Left lung (tissue), 14 donors: Measurements from ENCODE around the gene MAPK4. TPM values are rescaled to one million over a fixed set of nuclear protein-coding genes. Genes with fewer than 3 reads are reported as not detected.
"Not testable (repeated sequence)": the region's sequence is repeated elsewhere in the genome, so short reads cannot be mapped to it uniquely, and the experiment has no call there.

Experiments
- ATAC-seq: fragments of 200-7000 bp; cut with Tn5 transposase; one replicate; pipeline ENCODE4 v1.9.1; 2020; ENCODE audit warnings: moderate library complexity
- DNase-seq, 4 donors: peaks; one replicate each; pipeline ENCODE4 v3.0.0-alpha.2; 2013 to 2020
- H3K27ac ChIP-seq, 2 donors: fragments of 200-600 bp; sonication (generic) in 1 of 2; one replicate each; pipeline versions ENCODE4 v1.5.0 to v1.8.0; 2020 to 2021
- H3K27me3 ChIP-seq, 2 donors: fragments of 200-600 bp; sonication (generic) in 1 of 2; one replicate each; pipeline versions ENCODE4 v1.5.0 to v1.8.0; 2020 to 2021
- H3K36me3 ChIP-seq, 2 donors: fragments of 200-600 bp; sonication (generic) in 1 of 2; one replicate each; pipeline versions ENCODE4 v1.5.0 to v1.8.0; 2020 to 2021
- H3K4me1 ChIP-seq, 2 donors: fragments of 200-600 bp; one replicate each; pipeline ENCODE4 v1.8.0; 2021
- H3K4me3 ChIP-seq, 2 donors: fragments of 200-600 bp; sonication (generic) in 1 of 2; one replicate each; pipeline versions ENCODE4 v1.5.0 to v1.8.0; 2020 to 2021; ENCODE audit warnings: mild to moderate bottlenecking in 1 of 2
- H3K9me3 ChIP-seq, 2 donors: fragments of 200-600 bp; sonication (generic) in 1 of 2; one replicate each; pipeline versions ENCODE4 v1.5.0 to v1.8.0; 2020 to 2021
- intact Hi-C, 2 donors: fragments of 100-400 bp; cut with DNase I; formaldehyde crosslinking; loops; one replicate each; pipeline versions ENCODE4 v1.11.2 to v1.14.2; 2022
- long read RNA-seq, 12 donors: library from polyadenylated mRNA in 2 of 12; unstranded in 2 of 12; transcript quantifications; one replicate each; pipeline ENCODE4 v2.0.0 and lab custom pipeline, GENCODE V29; 2019 to 2026
- polyA plus RNA-seq, 6 donors: library from polyadenylated mRNA; unstranded; fragments of 120-200 nt; gene quantifications; one replicate each; pipeline ENCODE4 v1.2.1, GENCODE V29; 2013; ENCODE audit not compliant: insufficient read length in 6 of 6
- total RNA-seq, 2 donors: library from RNA; stranded (reverse); fragmentation: NEBNext Ultra II Directional; extraction: Animal tissue kit (Norgen Biotek cat#: 25700); gene quantifications; one replicate each; pipeline ENCODE4 v1.2.1, GENCODE V29; 2021
- TF ChIP-seq, protein P1 (sequence below), 2 donors: fragments of 200-600 bp; sonication (generic) in 1 of 2; IDR thresholded peaks; one replicate each; pipeline versions ENCODE4 v1.5.0 to v1.8.0; 2021; ENCODE audit warnings: antibody characterized with exemption in 2 of 2
- donor health status: DM: no; HTN: yes; CAD: no.
- donor health status: DM: no; HTN: no; CAD: no.

The MAPK4 gene
- total RNA-seq (under 1 TPM; 0.55 to 0.89 TPM), polyA plus RNA-seq (1 to 10 TPM in 5 of 6 donors, under 1 TPM in 1; 0.81 to 2.1 (median 1.5) TPM)
- long read RNA-seq, donor 1 = 0 reads
- long read RNA-seq, donor 2 = 0 reads
- long read RNA-seq, donor 3 = 0 reads
- long read RNA-seq, donor 4 = 0 reads
- long read RNA-seq, donor 5 = 0 reads
- long read RNA-seq, donor 6, full-length matches to known transcripts = 1 of 1 reads
- long read RNA-seq, donor 6, partial matches to known transcripts = 0 of 1 reads
- long read RNA-seq, donor 6, other reads (novel, unspliced or antisense) = 0 of 1 reads
- long read RNA-seq, donor 7 = 0 reads
- long read RNA-seq, donor 8 = 0 reads
- long read RNA-seq, donor 9 = 0 reads
- long read RNA-seq, donor 10 = 0 reads
- long read RNA-seq, donor 11 = 0 reads
- long read RNA-seq, donor 12 = 0 reads

DNA sequence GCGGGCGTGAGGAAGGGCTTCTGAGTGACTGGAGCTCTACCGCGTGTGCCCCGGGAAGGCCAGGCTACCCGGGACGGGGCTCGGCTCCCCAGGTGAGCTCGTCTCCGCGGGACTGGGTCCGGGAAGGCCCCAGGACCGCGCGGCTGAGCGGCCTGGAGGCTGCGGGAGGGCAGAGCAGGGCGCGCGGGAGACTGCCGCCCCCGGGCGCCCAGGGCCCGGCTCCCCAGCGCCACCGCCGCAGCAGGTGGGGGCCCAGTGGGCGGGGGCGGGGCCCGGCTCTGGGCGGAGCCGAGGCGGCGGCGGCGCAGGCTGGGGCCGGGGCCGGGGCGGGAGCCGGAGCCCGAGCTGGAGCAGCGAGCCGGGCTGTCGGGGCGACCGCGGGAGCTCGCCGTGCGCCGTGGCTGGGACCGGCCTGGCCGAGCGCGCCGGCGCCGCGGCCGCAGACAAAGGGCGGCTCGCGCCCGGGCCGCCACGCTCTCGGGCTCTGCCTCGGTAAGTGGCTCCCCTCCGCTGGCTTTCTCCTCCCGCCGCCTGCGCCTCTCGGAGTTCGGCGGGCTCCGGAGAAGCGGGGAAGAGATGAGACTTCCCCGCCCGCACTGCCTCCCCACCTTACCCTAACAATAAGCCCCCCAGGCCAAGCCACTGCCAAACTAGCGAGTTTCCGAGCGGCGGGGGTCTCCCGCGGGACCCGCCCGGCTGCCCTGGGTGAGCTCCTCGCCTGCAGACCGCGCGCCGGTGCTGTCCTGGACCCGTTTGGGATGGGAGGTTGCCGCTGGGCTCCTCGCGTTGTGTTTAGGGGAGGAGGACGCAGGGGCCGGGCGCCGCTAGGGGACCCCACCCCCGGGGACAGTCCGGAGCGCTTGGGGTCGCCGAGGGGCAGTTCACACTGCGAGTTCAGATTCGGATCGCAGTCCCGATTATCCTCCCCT lies at the start of gene MAPK4:
Gene MAPK4 (plus strand): TSS at position 336 of the 929 bp plus-strand sequence. CDS start 103,872 bp downstream, outside the sequence.
- TF ChIP-seq, protein P1, sequence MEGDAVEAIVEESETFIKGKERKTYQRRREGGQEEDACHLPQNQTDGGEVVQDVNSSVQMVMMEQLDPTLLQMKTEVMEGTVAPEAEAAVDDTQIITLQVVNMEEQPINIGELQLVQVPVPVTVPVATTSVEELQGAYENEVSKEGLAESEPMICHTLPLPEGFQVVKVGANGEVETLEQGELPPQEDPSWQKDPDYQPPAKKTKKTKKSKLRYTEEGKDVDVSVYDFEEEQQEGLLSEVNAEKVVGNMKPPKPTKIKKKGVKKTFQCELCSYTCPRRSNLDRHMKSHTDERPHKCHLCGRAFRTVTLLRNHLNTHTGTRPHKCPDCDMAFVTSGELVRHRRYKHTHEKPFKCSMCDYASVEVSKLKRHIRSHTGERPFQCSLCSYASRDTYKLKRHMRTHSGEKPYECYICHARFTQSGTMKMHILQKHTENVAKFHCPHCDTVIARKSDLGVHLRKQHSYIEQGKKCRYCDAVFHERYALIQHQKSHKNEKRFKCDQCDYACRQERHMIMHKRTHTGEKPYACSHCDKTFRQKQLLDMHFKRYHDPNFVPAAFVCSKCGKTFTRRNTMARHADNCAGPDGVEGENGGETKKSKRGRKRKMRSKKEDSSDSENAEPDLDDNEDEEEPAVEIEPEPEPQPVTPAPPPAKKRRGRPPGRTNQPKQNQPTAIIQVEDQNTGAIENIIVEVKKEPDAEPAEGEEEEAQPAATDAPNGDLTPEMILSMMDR (IDR thresholded peaks at IDR 0.05) = no peak
- peak; percentile 93 for ATAC-seq
- intact Hi-C loops = no loop called here
- Histone ChIP-seq H3K9me3 (peaks cover 0 to 11% of the 10 kb centered on the region in 2 donors), H3K36me3 (no peaks in the 10 kb centered on the region), H3K4me3 (peak within 1 kb of the TSS; percentile 36 to 43), H3K4me1 (peaks cover 5 to 9% of the 10 kb centered on the region in 2 donors), H3K27me3 (peaks cover 44 to 73% of the 10 kb centered on the region in 2 donors), H3K27ac (no peak within 1 kb of the TSS)
- peak in 3 of 4 donors; percentile 37 to 86 (median 45) for DNase-seq

DNA sequence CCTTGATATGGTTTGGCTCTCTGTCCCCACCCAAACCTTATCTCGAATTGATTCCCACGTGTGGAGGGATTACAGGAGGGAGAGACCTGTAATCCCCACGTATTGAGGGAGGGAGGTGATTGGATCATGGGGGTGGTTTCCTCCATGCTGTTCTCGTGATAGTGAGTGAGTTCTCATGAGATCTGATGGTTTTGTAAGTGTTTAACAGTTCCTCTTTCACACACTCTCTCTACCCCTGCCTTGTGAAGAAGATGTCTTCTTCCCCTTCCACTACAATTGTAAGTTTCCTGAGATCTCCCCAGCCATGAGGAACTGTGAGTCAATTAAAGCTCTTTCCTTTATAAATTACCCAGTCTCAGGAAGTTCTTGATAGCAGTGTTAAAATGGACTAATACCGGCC lies 42.6 kb upstream of the MAPK4 start:
- DNase-seq, ATAC-seq, H3K4me1 ChIP-seq, H3K27ac ChIP-seq, H3K4me3 ChIP-seq, H3K9me3 ChIP-seq, H3K36me3 ChIP-seq, H3K27me3 ChIP-seq, intact Hi-C loops: not testable (repeated sequence)

DNA sequence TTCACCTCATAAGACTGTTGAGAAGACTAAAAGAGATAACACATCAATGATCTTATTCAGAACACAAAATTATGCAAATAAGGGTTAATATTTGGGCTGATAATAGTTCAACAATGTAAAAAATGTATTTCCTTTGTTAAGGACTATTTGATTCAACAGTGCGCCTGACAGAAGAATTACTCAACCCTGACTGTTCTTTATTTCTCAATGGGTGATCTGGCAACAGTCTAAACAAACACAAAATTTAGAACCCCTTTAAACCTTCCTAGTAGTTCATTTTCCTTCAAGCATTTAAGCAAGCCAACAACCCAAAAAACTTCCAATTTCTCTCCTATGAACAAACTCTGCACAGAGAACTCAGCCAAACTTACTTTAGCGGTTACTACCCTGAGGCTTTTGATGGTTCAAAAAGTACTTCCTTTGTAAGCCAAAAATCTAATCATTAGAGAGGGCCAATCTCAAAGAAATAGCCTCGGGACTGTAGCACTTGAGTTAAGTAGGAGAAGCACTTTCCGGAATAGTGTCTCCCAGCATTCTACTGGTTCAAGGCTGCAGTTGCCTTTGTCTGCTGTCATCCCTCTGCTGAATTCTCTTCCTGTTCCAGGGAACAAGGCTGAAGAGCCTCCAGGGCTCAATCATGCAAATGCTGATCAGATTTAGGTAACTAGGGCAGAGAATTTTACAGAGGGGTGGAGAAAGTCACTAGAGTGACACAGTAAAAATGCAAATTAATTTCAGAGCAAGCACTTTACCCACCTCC lies 40.9 kb upstream of the MAPK4 start:
- H3K27ac ChIP-seq = no peak overlapping the region
- H3K9me3 ChIP-seq = no peaks in the 10 kb centered on the region
- peak; percentile 61 for ATAC-seq
- H3K4me3 ChIP-seq = no peak overlapping the region
- TF ChIP-seq, protein P1 (IDR thresholded peaks at IDR 0.05) = no peak
- intact Hi-C loops = no loop called here
- peak in 1 of 4 donors; percentile 16 for DNase-seq
- no peaks in the 10 kb centered on the region for H3K36me3 ChIP-seq
- no peaks in the 10 kb centered on the region for H3K4me1 ChIP-seq
- H3K27me3 ChIP-seq = no peaks in the 10 kb centered on the region

DNA sequence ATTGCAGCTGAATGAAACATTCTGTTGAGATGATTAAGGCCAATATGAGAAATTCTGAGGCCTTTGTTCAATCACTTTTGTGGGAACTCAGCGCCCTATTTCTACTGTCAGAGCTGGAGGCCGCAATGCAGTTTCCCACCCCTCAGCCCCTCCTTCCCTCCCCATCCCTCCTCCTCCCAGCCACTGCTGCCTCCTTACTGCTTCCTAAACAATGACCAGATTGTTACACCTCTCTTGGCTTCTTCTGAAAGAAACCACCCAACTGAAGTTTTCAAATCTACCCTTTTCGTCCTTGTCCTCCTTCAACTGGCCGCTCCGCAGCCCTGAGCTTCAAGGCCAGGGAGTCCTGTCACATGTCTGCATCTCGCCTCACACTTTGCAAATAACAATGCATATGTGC lies 36.7 kb upstream of the MAPK4 start:
- H3K4me1 ChIP-seq = no peaks in the 10 kb centered on the region
- intact Hi-C loops = no loop called here
- H3K27me3 ChIP-seq = no peaks in the 10 kb centered on the region
- H3K27ac ChIP-seq = no peak overlapping the region
- no peak for DNase-seq
- H3K4me3 ChIP-seq = no peak overlapping the region
- TF ChIP-seq, protein P1 (IDR thresholded peaks at IDR 0.05) = no peak
- no peaks in the 10 kb centered on the region for H3K9me3 ChIP-seq
- no peaks in the 10 kb centered on the region for H3K36me3 ChIP-seq
- ATAC-seq = no peak

DNA sequence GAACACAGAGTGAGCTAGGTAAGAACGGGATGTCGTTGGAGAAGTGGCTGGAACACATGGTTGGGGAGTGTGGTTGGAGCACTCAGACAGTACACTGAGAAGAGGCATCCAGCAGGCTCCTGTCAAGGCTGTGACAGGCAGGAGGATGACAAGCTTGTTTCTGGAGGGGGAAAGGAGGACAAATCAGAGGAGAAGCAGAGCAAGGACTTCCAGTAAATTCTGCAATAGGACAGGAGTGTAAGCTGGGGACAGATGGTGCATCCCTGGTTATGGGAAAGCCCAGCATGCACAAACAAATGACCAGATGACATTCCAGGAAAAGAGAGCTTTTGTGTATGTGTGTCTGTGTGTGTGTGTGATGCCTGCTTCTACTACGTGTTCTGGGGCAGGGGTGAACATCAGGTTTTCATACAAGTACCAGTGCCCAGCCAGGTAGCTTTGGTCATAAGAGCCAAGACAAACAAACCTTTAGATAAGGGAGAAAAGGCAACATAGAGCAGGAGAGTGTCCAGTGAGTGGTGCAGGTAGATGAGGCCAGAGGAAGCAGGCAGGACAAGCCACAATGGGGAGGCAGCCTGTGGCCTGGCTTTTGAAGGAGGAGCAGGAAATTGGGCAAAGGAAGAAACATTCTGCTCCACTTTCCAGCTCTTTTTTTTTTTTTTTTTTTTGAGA lies 32.1 kb upstream of the MAPK4 start:
- peak in 2 of 4 donors; percentile 18 to 33 for DNase-seq
- Histone ChIP-seq H3K27ac (no peak overlapping the region), H3K36me3 (no peaks in the 10 kb centered on the region), H3K4me3 (no peak overlapping the region), H3K4me1 (no peaks in the 10 kb centered on the region), H3K9me3 (peaks cover 0 to 6% of the 10 kb centered on the region in 2 donors), H3K27me3 (no peaks in the 10 kb centered on the region)
- peak; percentile 95 for ATAC-seq
- TF ChIP-seq, protein P1 (IDR thresholded peaks at IDR 0.05) = no peak
- intact Hi-C loops = no loop called here
